Measurements from ENCODE around the gene KLC1. TPM values are rescaled to one million over a fixed set of nuclear protein-coding genes. Genes with fewer than 3 reads are reported as not detected.
"Not testable (repeated sequence)": the region's sequence is repeated elsewhere in the genome, so short reads cannot be mapped to it uniquely, and the experiment has no call there.

Gene KLC1
- total and polyA plus RNA-seq, 2 of the 8 experiments (the other 6 are each of a cell fraction or from before 2014, with no cell fraction given) = 84.6 to 134 TPM

DNA sequence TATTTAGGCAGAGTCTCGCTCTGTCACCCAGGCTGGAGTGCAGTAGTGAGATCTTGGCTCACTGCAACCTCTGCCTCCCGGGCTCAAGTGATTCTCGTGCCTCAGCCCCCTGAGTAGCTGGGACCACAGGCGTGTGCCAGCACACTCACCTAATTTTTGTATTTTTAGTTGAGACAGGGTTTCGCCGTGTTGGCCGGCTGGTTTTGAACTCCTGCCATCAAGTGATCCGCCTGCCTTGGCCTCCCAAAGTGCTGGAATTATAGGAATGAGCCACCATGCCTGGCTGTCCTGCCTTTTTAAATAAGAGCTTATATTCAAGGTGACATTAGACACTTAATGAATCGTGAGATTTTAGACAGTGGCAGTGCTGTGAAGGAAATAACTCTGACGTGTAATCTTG is 24.3 kb downstream of the KLC1 start:
- H3K9me3 ChIP-seq (ENCODE audit: insufficient read depth in 2 of 2, low read depth in 1 of 2, low read length in 1 of 2); H3K18ac ChIP-seq (ENCODE audit: extremely low read depth, low read length); H3K4me2 ChIP-seq (ENCODE audit: insufficient read depth in 1 of 2, low read depth in 2 of 2, low read length in 2 of 2); H3K4me3 ChIP-seq (ENCODE audit: extremely low read depth in 1 of 4, insufficient read depth in 2 of 4, low read depth in 3 of 4, low read length in 4 of 4); H2BK20ac ChIP-seq (ENCODE audit: low read length); H3K23ac ChIP-seq (ENCODE audit: insufficient read length); H3K23me2 ChIP-seq (ENCODE audit: low read depth, low read length); H3K56ac ChIP-seq (replicated peaks; ENCODE audit: insufficient read length, low read depth, low read length); H3K27me3 ChIP-seq (replicated peaks in 1 of 4; ENCODE audit: control insufficient read depth in 3 of 4, extremely low read depth in 1 of 4, insufficient read depth in 3 of 4, low read length in 3 of 4); FAIRE-seq; H3K14ac ChIP-seq (ENCODE audit: insufficient read length); H2BK12ac ChIP-seq (ENCODE audit: low read depth, low read length); DNase-seq (ENCODE audit: low read depth in 1 of 2, low spot score in 2 of 2); H4K5ac ChIP-seq (ENCODE audit: insufficient read length, low read depth, low read length); H2BK15ac ChIP-seq (ENCODE audit: low read length); H2AK5ac ChIP-seq (ENCODE audit: low read depth, low read length); H2BK5ac ChIP-seq (ENCODE audit: low read depth, low read length); H3K9ac ChIP-seq (replicated peaks in 1 of 4; ENCODE audit: extremely low read depth in 1 of 4, low read depth in 3 of 4, low read length in 3 of 4); H4K91ac ChIP-seq (replicated peaks; ENCODE audit: insufficient read length, low read length); H2BK120ac ChIP-seq (replicated peaks; ENCODE audit: low read depth, low read length); H3K4ac ChIP-seq (replicated peaks; ENCODE audit: insufficient read length, low read depth, low read length); H2AFZ ChIP-seq (ENCODE audit: low read length); H4K8ac ChIP-seq (ENCODE audit: extremely low read depth, insufficient read depth, low read length); H3K4me1 ChIP-seq (replicated peaks in 1 of 4; ENCODE audit: control insufficient read depth in 3 of 4, insufficient read depth in 4 of 4, low read length in 3 of 4); H3K27ac ChIP-seq (ENCODE audit: low read depth, low read length): not testable (repeated sequence)
- Histone ChIP-seq H3K36me3 (ENCODE audit: control insufficient read depth in 2 of 4, insufficient read depth in 4 of 4, low read length in 3 of 4) (peaks cover 16 to 36% (median 31%) of the 10 kb centered on the region in 4 experiments), H3K79me1 (ENCODE audit: low read depth, low read length) (peaks cover 12% of the 10 kb centered on the region; the same call in 1 of the 2 replicates), H3K79me2 (ENCODE audit: control insufficient read depth in 1 of 2, insufficient read depth in 2 of 2, low read length in 2 of 2) (peaks cover 3 to 35% of the 10 kb centered on the region in 2 experiments; a peak in 3 of 4 replicates), H4K20me1 (replicated peaks in 1 of 2; ENCODE audit: control insufficient read depth in 1 of 2, insufficient read depth in 2 of 2, low read length in 2 of 2) (peaks cover 6 to 21% of the 10 kb centered on the region in 2 experiments)
- ChIA-PET POLR2A (ENCODE audit: partially characterized antibody) (interaction anchor here (1.2 to 1.4 kb wide), 4 partner anchors 20 to 62 kb away, joined by 3 to 4 read pairs (median 4); no protein-coding TSS in a partner anchor), CTCF (ENCODE audit: partially characterized antibody) (interaction anchor here (1.0 kb wide), 1 partner anchor 80 kb away, joined by 3 read pairs; no protein-coding TSS in a partner anchor)
- 93% methylated on average over 10 of the region's 10 CpGs; no CpG with 5 or more reads in 1 of the 2 experiments for WGBS, 2 experiments (ENCODE audit: extremely low coverage in 1 of 2, insufficient coverage in 1 of 2, insufficient read length in 1 of 2, insufficient replicate concordance in 2 of 2, low coverage in 1 of 2, low lambda C conversion rate in 2 of 2, missing lambda C conversion rate in 1 of 2)
